Caco-2 (cell line): ENCODE data around the gene SCGB1D1. TPM values are rescaled to one million over a fixed set of nuclear protein-coding genes. Genes with fewer than 3 reads are reported as not detected.
A peak's percentile ranks its signal among the peaks of the same experiment; 100 is the strongest.

Experiments
- BruUV-seq: library from RNA; stranded (reverse); fragments of 400-500 nt; replicated peaks from 2 replicates; lab custom pipeline; 2021; lab: Mats Ljungman, UMichigan
- CTCF ChIA-PET: fragments of 300-600 bp; sonication (Branson Sonifier 250); formaldehyde crosslinking; loops from one replicate; lab custom pipeline; 2022; ENCODE audit warnings: antibody characterized with exemption; lab: Charles Lee
- POLR2A ChIA-PET: fragments of 300-600 bp; sonication (Branson Sonifier 250); formaldehyde crosslinking; loops from one replicate; lab custom pipeline; 2022; ENCODE audit warnings: antibody characterized with exemption; lab: Charles Lee
- DNase-seq, 2 experiments: peaks; one replicate each; pipeline versions ENCODE4 v3.0.0 to v3.0.0-alpha.2; 2020 to 2022
- H3K27me3 ChIP-seq: replicated peaks from 2 replicates; pipeline ENCODE4 v1.6.0; 2011; ENCODE audit warnings: low read length; ENCODE audit not compliant: control insufficient read depth, insufficient read depth
- H3K36me3 ChIP-seq: 2 replicates; pipeline ENCODE4 v1.5.1; 2011; ENCODE audit warnings: low read length; ENCODE audit not compliant: control insufficient read depth, insufficient read depth
- H3K4me1 ChIP-seq: fragments of 250-450 bp; sonication (Bioruptor Pico); 2 replicates; pipeline ENCODE4 v1.5.1; 2020; ENCODE audit warnings: mild to moderate bottlenecking
- H3K4me3 ChIP-seq: 2 replicates; pipeline ENCODE4 v1.5.1; 2011; ENCODE audit warnings: low read depth, mild to moderate bottlenecking, control low read depth, low read length
- H3K9me3 ChIP-seq: fragments of 250-450 bp; sonication (Bioruptor Pico); 2 replicates; pipeline ENCODE4 v1.5.1; 2020; ENCODE audit warnings: mild to moderate bottlenecking, moderate library complexity
- H3K27ac Mint-ChIP-seq: one replicate; pipeline ENCODE4 v1.8.0; 2022; ENCODE audit warnings: mixed read lengths; ENCODE audit not compliant: unreplicated experiment
- H3K27me3 Mint-ChIP-seq: one replicate; pipeline ENCODE4 v1.8.0; 2022; ENCODE audit warnings: mixed read lengths; ENCODE audit not compliant: insufficient read depth, unreplicated experiment
- H3K36me3 Mint-ChIP-seq: one replicate; pipeline ENCODE4 v1.8.0; 2022; ENCODE audit warnings: mild to moderate bottlenecking, mixed read lengths; ENCODE audit not compliant: insufficient read depth, unreplicated experiment
- H3K4me1 Mint-ChIP-seq: one replicate; pipeline ENCODE4 v1.8.0; 2022; ENCODE audit warnings: low read depth, mixed read lengths; ENCODE audit not compliant: unreplicated experiment
- H3K4me3 Mint-ChIP-seq: one replicate; pipeline ENCODE4 v1.8.0; 2022; ENCODE audit warnings: mild to moderate bottlenecking, moderate library complexity, mixed read lengths; ENCODE audit not compliant: unreplicated experiment
- H3K9me3 Mint-ChIP-seq: one replicate; pipeline ENCODE4 v1.8.0; 2022; ENCODE audit warnings: mixed read lengths; ENCODE audit not compliant: unreplicated experiment
- intact Hi-C: fragments of 100-400 bp; cut with micrococcal nuclease; formaldehyde crosslinking; loops from one replicate; pipeline ENCODE4 v1.10.0; 2022; ENCODE audit not compliant: unreplicated experiment
- total RNA-seq: library from RNA; stranded (reverse); gene quantifications from 2 replicates; pipeline ENCODE4 v1.2.3, GENCODE V29; 2022
- TF ChIP-seq, protein P1 (sequence below), 2 experiments: fragments of 200-600 bp in 1 of 2; IDR thresholded peaks; 1 replicate in 1 of 2; 2 replicates in 1 of 2; pipeline versions ENCODE4 v1.5.1 to v1.8.0; 2011 to 2022; ENCODE audit warnings: antibody characterized with exemption in 1 of 2, control low read depth in 1 of 2, inconsistent platforms in 1 of 2, low read depth in 1 of 2, low read length in 1 of 2, mild to moderate bottlenecking in 1 of 2, moderate library complexity in 1 of 2; ENCODE audit not compliant: insufficient read depth in 1 of 2, severe bottlenecking in 1 of 2, unreplicated experiment in 1 of 2

Gene SCGB1D1
- total RNA-seq, 1 experiment from 2014 or later = not detected

DNA sequence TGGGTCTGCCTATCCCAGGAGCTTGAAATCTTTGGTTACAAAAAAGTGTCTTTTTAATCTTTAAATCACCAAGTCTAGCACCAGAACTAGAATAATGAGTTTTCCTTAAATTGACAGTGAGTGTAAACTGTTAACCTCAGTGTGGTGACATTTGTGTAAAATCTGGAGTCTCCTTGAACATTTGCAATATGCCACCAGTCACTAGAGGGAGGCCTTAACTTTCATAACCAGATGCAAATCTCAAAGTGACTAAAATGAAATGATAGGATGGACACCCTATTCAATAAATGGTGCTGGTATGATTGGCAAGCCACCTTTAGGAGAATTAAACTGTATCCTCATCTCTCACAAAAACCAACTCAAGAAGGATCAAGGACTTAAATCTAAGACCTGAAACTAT lies 43.7 kb downstream of the SCGB1D1 start:
- no peaks in the 10 kb centered on the region for H3K27me3 ChIP-seq
- Mint-ChIP-seq H3K36me3 (no peaks in the 10 kb centered on the region), H3K9me3 (no peaks in the 10 kb centered on the region), H3K4me3 (no peak overlapping the region), H3K27me3 (peaks cover 21% of the 10 kb centered on the region), H3K27ac (no peak overlapping the region), H3K4me1 (no peaks in the 10 kb centered on the region)
- H3K4me1 ChIP-seq = no peaks in the 10 kb centered on the region
- BruUV-seq = no TSS peak
- H3K9me3 ChIP-seq = no peaks in the 10 kb centered on the region
- CTCF ChIA-PET = no interaction called here
- H3K36me3 ChIP-seq = no peaks in the 10 kb centered on the region
- POLR2A ChIA-PET = no interaction called here
- no peak for DNase-seq
- H3K4me3 ChIP-seq = no peak overlapping the region
- TF ChIP-seq, protein P1, sequence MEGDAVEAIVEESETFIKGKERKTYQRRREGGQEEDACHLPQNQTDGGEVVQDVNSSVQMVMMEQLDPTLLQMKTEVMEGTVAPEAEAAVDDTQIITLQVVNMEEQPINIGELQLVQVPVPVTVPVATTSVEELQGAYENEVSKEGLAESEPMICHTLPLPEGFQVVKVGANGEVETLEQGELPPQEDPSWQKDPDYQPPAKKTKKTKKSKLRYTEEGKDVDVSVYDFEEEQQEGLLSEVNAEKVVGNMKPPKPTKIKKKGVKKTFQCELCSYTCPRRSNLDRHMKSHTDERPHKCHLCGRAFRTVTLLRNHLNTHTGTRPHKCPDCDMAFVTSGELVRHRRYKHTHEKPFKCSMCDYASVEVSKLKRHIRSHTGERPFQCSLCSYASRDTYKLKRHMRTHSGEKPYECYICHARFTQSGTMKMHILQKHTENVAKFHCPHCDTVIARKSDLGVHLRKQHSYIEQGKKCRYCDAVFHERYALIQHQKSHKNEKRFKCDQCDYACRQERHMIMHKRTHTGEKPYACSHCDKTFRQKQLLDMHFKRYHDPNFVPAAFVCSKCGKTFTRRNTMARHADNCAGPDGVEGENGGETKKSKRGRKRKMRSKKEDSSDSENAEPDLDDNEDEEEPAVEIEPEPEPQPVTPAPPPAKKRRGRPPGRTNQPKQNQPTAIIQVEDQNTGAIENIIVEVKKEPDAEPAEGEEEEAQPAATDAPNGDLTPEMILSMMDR (IDR thresholded peaks at IDR 0.05; ENCODE audit: insufficient read depth in 1 of 2, low read depth in 1 of 2, low read length in 1 of 2, severe bottlenecking in 1 of 2, unreplicated experiment in 1 of 2) = peak; percentile 13 to 39
- intact Hi-C loops = no loop called here

DNA sequence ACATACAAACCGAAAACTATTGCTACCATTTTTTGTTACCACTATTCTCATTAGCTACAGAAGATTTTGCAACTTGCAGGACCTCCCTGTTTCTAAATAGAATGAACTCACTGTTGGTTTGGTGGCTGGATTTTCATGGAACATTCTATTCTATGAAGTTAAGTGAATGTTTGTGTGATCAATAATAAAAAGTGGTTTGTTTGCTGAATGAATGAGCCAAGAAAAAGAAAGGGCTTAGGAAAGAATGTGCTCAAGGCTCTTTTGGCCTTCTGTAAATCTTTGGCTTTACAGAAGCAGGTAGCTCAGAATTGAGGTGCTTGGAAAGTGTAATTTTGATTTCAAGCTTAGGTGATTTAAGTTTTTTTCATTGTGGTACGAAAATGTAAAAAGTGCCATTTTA lies 46.2 kb downstream of the SCGB1D1 start:
- CTCF ChIA-PET = no interaction called here
- TF ChIP-seq, protein P1 (IDR thresholded peaks at IDR 0.05; ENCODE audit: insufficient read depth in 1 of 2, low read depth in 1 of 2, low read length in 1 of 2, severe bottlenecking in 1 of 2, unreplicated experiment in 1 of 2) = no peak
- Mint-ChIP-seq H3K36me3 (no peaks in the 10 kb centered on the region), H3K9me3 (peaks cover 9% of the 10 kb centered on the region), H3K4me1 (no peaks in the 10 kb centered on the region), H3K27ac (no peak overlapping the region), H3K4me3 (no peak overlapping the region), H3K27me3 (peaks cover 21% of the 10 kb centered on the region)
- Histone ChIP-seq H3K36me3 (no peaks in the 10 kb centered on the region), H3K9me3 (no peaks in the 10 kb centered on the region), H3K4me3 (no peak overlapping the region), H3K27me3 (no peaks in the 10 kb centered on the region), H3K4me1 (no peaks in the 10 kb centered on the region)
- no peak for DNase-seq
- BruUV-seq = no TSS peak
- POLR2A ChIA-PET = no interaction called here
- intact Hi-C loops = no loop called here

DNA sequence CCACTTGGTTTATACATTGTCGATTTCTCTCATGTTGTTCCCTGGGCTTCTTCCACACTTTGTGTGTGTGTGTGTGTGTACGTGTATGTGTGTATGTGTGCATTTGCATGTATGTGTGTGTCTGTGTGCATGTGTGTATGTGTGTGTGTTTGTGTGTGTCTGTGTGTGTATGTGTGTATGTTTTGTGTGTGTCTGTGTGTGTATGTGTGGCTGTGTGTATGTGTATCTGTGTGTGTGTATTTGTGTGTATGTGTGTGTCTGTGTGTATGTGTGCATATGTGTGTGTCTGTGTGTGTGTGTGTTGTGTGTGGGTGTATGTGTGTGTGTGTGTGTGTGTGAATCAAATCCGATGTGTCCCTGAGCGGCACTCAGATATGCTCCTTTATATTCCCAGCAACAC lies 47.5 kb downstream of the SCGB1D1 start:
- H3K4me1 ChIP-seq = no peaks in the 10 kb centered on the region
- no peaks in the 10 kb centered on the region for H3K36me3 ChIP-seq
- ChIA-PET CTCF (no interaction called here), POLR2A (no interaction called here)
- peaks cover 21% of the 10 kb centered on the region for H3K27me3 Mint-ChIP-seq
- no peaks in the 10 kb centered on the region for H3K27me3 ChIP-seq
- TF ChIP-seq, protein P1 (IDR thresholded peaks at IDR 0.05; ENCODE audit: insufficient read depth in 1 of 2, low read depth in 1 of 2, low read length in 1 of 2, severe bottlenecking in 1 of 2, unreplicated experiment in 1 of 2) = no peak
- no peaks in the 10 kb centered on the region for H3K36me3 Mint-ChIP-seq
- H3K4me3 Mint-ChIP-seq = no peak overlapping the region
- H3K27ac Mint-ChIP-seq = no peak overlapping the region
- H3K4me3 ChIP-seq = no peak overlapping the region
- peaks cover 9% of the 10 kb centered on the region for H3K9me3 Mint-ChIP-seq
- no peaks in the 10 kb centered on the region for H3K9me3 ChIP-seq
- intact Hi-C loops = no loop called here
- BruUV-seq = no TSS peak
- no peaks in the 10 kb centered on the region for H3K4me1 Mint-ChIP-seq
- no peak for DNase-seq
